ENCODE measurements around the gene GNRHR. TPM values are rescaled to one million over a fixed set of nuclear protein-coding genes. Genes with fewer than 3 reads are reported as not detected.

GNRHR gene
- total RNA-seq, 1 experiment from 2014 or later = not detected

- H3K27ac Mint-ChIP-seq (ENCODE audit: unreplicated experiment) = no peak overlapping the region
- no peak for DNase-seq
- Histone ChIP-seq H3K4me1 (no peaks in the 10 kb centered on the region), H3K9me3 (no peaks in the 10 kb centered on the region), H3K4me3 (ENCODE audit: low read depth, low read length) (no peak overlapping the region), H3K36me3 (ENCODE audit: control insufficient read depth, insufficient read depth, low read length) (0 out of 2 replicates have a peak, but pooled peaks cover 2% of the 10 kb centered on the region), H3K27me3 (replicated peaks; ENCODE audit: control insufficient read depth, insufficient read depth, low read length) (no peaks in the 10 kb centered on the region)
- peaks cover 45% of the 10 kb centered on the region for H3K36me3 Mint-ChIP-seq (ENCODE audit: insufficient read depth, unreplicated experiment)
- intact Hi-C loops (cut with micrococcal nuclease; ENCODE audit: unreplicated experiment) = no loop called here
- H3K4me1 Mint-ChIP-seq (ENCODE audit: low read depth, unreplicated experiment) = peaks cover 6% of the 10 kb centered on the region
- no peak overlapping the region for H3K4me3 Mint-ChIP-seq (ENCODE audit: unreplicated experiment)
- CTCF ChIA-PET = no interaction called here
- TF ChIP-seq CTCF (IDR thresholded peaks at IDR 0.05; ENCODE audit: insufficient read depth in 1 of 2, low read depth in 1 of 2, low read length in 1 of 2, severe bottlenecking in 1 of 2, unreplicated experiment in 1 of 2) = no peak
- BruUV-seq (replicated peaks) = no TSS peak
- H3K27me3 Mint-ChIP-seq (ENCODE audit: insufficient read depth, unreplicated experiment) = no peaks in the 10 kb centered on the region
- POLR2A ChIA-PET = no interaction called here
- no peaks in the 10 kb centered on the region for H3K9me3 Mint-ChIP-seq (ENCODE audit: unreplicated experiment)
Measured at GRCh38 chr4:67691328-67691727, 62.9 kb downstream of the GNRHR start.

Other genes starting within 250 kb of the GNRHR start
- gene CENPC, start 208.9 kb downstream of the GNRHR start, total RNA-seq (2022) = 19.5 and 19.7 TPM in 2 replicates
- gene STAP1, start 195.7 kb downstream of the GNRHR start, total RNA-seq (2022) = not detected in 2 replicates
- 74.6 and 77.7 TPM in 2 replicates for gene UBA6, start 53.2 kb downstream of the GNRHR start, total RNA-seq (2022)
- not detected in 2 replicates for gene TMPRSS11D, start 129.6 kb upstream of the GNRHR start, total RNA-seq (2022)
- gene TMPRSS11A, start 209.1 kb upstream of the GNRHR start, total RNA-seq (2022) = not detected in 2 replicates

Data from Caco-2 (cell line).